Gastrocnemius medialis (tissue), 4 donors: ENCODE results near the gene CLCN2.

Source experiments
- POLR2A ChIP-seq, 2 donors: fragments of 450-650 bp; IDR thresholded peaks; one replicate each; pipeline ENCODE4 v1.6.1; 2017; ENCODE audit warnings: antibody characterized with exemption in 2 of 2, mild to moderate bottlenecking in 2 of 2, moderate library complexity in 2 of 2
- TF ChIP-seq, protein P1 (sequence below), 5 experiments: fragments of 450-650 bp in 3 of 5; fragments of 200-600 bp in 2 of 5; sonication (generic) in 2 of 5; IDR thresholded peaks in 4 of 5; conservative IDR thresholded peaks in 1 of 5; 1 replicate in 4 of 5; 2 replicates in 1 of 5; pipeline ENCODE4 v1.5.1; 2016 to 2019; ENCODE audit warnings: antibody characterized with exemption in 5 of 5, mild to moderate bottlenecking in 3 of 5, moderate library complexity in 3 of 5

- TF ChIP-seq, protein P1, sequence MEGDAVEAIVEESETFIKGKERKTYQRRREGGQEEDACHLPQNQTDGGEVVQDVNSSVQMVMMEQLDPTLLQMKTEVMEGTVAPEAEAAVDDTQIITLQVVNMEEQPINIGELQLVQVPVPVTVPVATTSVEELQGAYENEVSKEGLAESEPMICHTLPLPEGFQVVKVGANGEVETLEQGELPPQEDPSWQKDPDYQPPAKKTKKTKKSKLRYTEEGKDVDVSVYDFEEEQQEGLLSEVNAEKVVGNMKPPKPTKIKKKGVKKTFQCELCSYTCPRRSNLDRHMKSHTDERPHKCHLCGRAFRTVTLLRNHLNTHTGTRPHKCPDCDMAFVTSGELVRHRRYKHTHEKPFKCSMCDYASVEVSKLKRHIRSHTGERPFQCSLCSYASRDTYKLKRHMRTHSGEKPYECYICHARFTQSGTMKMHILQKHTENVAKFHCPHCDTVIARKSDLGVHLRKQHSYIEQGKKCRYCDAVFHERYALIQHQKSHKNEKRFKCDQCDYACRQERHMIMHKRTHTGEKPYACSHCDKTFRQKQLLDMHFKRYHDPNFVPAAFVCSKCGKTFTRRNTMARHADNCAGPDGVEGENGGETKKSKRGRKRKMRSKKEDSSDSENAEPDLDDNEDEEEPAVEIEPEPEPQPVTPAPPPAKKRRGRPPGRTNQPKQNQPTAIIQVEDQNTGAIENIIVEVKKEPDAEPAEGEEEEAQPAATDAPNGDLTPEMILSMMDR (IDR thresholded peaks at IDR 0.05 in 4 of 5, conservative IDR thresholded peaks at IDR 0.05 in 1 of 5): no peak
- no peak for TF ChIP-seq POLR2A (IDR thresholded peaks at IDR 0.05)
Measured at GRCh38 chr3:184350618-184351017, 10.8 kb downstream of the CLCN2 start.
